H9 (cell line): ENCODE data around the gene SPDEF. TPM values are rescaled to one million over a fixed set of nuclear protein-coding genes. Genes with fewer than 3 reads are reported as not detected.

Experiments used
- DNase-seq: peaks from one replicate; pipeline ENCODE4 v3.0.0-alpha.2; 2017
- H2AFZ ChIP-seq: one replicate; pipeline ENCODE4 v1.6.1; 2013; ENCODE audit warnings: mild to moderate bottlenecking, low read length, control low read depth, moderate library complexity
- H2AK5ac ChIP-seq: 2 replicates; pipeline ENCODE4 v1.6.1; 2013; ENCODE audit warnings: low read length, control low read depth, mixed read lengths; ENCODE audit not compliant: insufficient read length
- H2BK120ac ChIP-seq: one replicate; pipeline ENCODE4 v1.6.1; 2013; ENCODE audit warnings: low read depth, mild to moderate bottlenecking, low read length, control low read depth, inconsistent platforms; ENCODE audit not compliant: poor library complexity, severe bottlenecking
- H2BK12ac ChIP-seq: 2 replicates; pipeline ENCODE4 v1.6.1; 2013; ENCODE audit warnings: low read length, control low read depth, mixed read lengths, low read depth; ENCODE audit not compliant: insufficient read length
- H2BK15ac ChIP-seq: 2 replicates; pipeline ENCODE4 v1.6.1; 2013; ENCODE audit warnings: low read depth, low read length, control low read depth
- H2BK20ac ChIP-seq: one replicate; pipeline ENCODE4 v1.6.1; 2013; ENCODE audit warnings: low read depth, mild to moderate bottlenecking, low read length, control low read depth, inconsistent platforms; ENCODE audit not compliant: poor library complexity, severe bottlenecking
- H2BK5ac ChIP-seq: 2 replicates; pipeline ENCODE4 v1.6.1; 2013; ENCODE audit warnings: low read length, control low read depth, mixed read lengths; ENCODE audit not compliant: insufficient read length
- H3K14ac ChIP-seq: 2 replicates; pipeline ENCODE4 v1.6.1; 2013; ENCODE audit warnings: low read length, control low read depth; ENCODE audit not compliant: insufficient read depth
- H3K18ac ChIP-seq: 2 replicates; pipeline ENCODE4 v1.6.1; 2013; ENCODE audit warnings: low read depth, mild to moderate bottlenecking, mixed read lengths, low read length, control low read depth; ENCODE audit not compliant: insufficient read length
- H3K23ac ChIP-seq: 2 replicates; pipeline ENCODE4 v1.6.1; 2013; ENCODE audit warnings: low read length, control low read depth, mixed read lengths, low read depth; ENCODE audit not compliant: insufficient read length
- H3K23me2 ChIP-seq: 2 replicates; pipeline ENCODE4 v1.6.1; 2013; ENCODE audit warnings: low read depth, mild to moderate bottlenecking, mixed read lengths, low read length, control low read depth; ENCODE audit not compliant: insufficient read length, poor library complexity, severe bottlenecking
- H3K27ac ChIP-seq: 2 replicates; pipeline ENCODE4 v1.5.1; 2013; ENCODE audit warnings: low read length, control low read depth, mixed read lengths, low read depth; ENCODE audit not compliant: insufficient read length
- H3K27me3 ChIP-seq: 2 replicates; pipeline ENCODE4 v1.6.1; 2013; ENCODE audit warnings: low read length, control low read depth, inconsistent platforms; ENCODE audit not compliant: insufficient read depth
- H3K4ac ChIP-seq: 2 replicates; pipeline ENCODE4 v1.6.1; 2013; ENCODE audit warnings: low read depth, mild to moderate bottlenecking, control low read depth, inconsistent platforms, low read length, moderate library complexity
- H3K4me1 ChIP-seq: 2 replicates; pipeline ENCODE4 v1.6.1; 2013; ENCODE audit warnings: low read length, control low read depth, inconsistent platforms; ENCODE audit not compliant: insufficient read depth
- H3K4me2 ChIP-seq: 2 replicates; pipeline ENCODE4 v1.6.1; 2013; ENCODE audit warnings: low read length, control low read depth, mixed read lengths; ENCODE audit not compliant: insufficient read length, insufficient read depth
- H3K56ac ChIP-seq: 2 replicates; pipeline ENCODE4 v1.6.1; 2013; ENCODE audit warnings: low read depth, mild to moderate bottlenecking, mixed read lengths, low read length, control low read depth; ENCODE audit not compliant: insufficient read length
- H3K79me1 ChIP-seq: 2 replicates; pipeline ENCODE4 v1.6.1; 2013; ENCODE audit warnings: low read depth, mild to moderate bottlenecking, moderate library complexity, low read length, control low read depth, inconsistent platforms; ENCODE audit not compliant: insufficient read depth, poor library complexity, severe bottlenecking
- H3K79me2 ChIP-seq: 2 replicates; pipeline ENCODE4 v1.6.1; 2013; ENCODE audit warnings: low read length, control low read depth, inconsistent platforms; ENCODE audit not compliant: insufficient read depth
- H3K9ac ChIP-seq: 2 replicates; pipeline ENCODE4 v1.6.1; 2013; ENCODE audit warnings: low read length, control low read depth, mixed read lengths; ENCODE audit not compliant: insufficient read length; ENCODE audit errors: extremely low read depth
- H3K9me3 ChIP-seq: one replicate; pipeline ENCODE4 v1.6.1; 2013; ENCODE audit warnings: low read depth, low read length, inconsistent platforms; ENCODE audit not compliant: control insufficient read depth
- H3T11ph ChIP-seq: one replicate; pipeline ENCODE4 v1.6.1; 2013; ENCODE audit warnings: mild to moderate bottlenecking, low read length, control low read depth, inconsistent platforms
- H4K20me1 ChIP-seq: one replicate; pipeline ENCODE4 v1.6.1; 2013; ENCODE audit not compliant: control insufficient read depth, insufficient read length, insufficient read depth
- H4K5ac ChIP-seq: 2 replicates; pipeline ENCODE4 v1.6.1; 2013; ENCODE audit warnings: low read depth, mild to moderate bottlenecking, mixed read lengths, low read length, control low read depth; ENCODE audit not compliant: insufficient read length
- H4K8ac ChIP-seq: replicated peaks from 2 replicates; pipeline ENCODE4 v1.6.1; 2013; ENCODE audit warnings: low read length, control low read depth, mixed read lengths, low read depth; ENCODE audit not compliant: insufficient read length
- H4K91ac ChIP-seq: 2 replicates; pipeline ENCODE4 v1.6.1; 2013; ENCODE audit warnings: low read depth, mild to moderate bottlenecking, moderate library complexity, mixed read lengths, low read length, control low read depth; ENCODE audit not compliant: insufficient read length
- H3K27ac Mint-ChIP-seq, 3 experiments: 2 replicates in 2 of 3; 3 replicates in 1 of 3; pipeline ENCODE4 v1.8.0; 2020 to 2021; ENCODE audit warnings: mixed read lengths in 3 of 3, mild to moderate bottlenecking in 1 of 3, moderate library complexity in 1 of 3
- H3K27me3 Mint-ChIP-seq: 2 replicates; pipeline ENCODE4 v1.8.0; 2021; ENCODE audit warnings: low read depth, mild to moderate bottlenecking, moderate library complexity, mixed read lengths
- H3K36me3 Mint-ChIP-seq, 3 experiments: 2 replicates in 2 of 3; 3 replicates in 1 of 3; pipeline ENCODE4 v1.8.0; 2020 to 2021; ENCODE audit warnings: low read depth in 3 of 3, mixed read lengths in 3 of 3; ENCODE audit not compliant: insufficient read depth in 1 of 3
- H3K4me1 Mint-ChIP-seq, 2 experiments: 2 replicates each; pipeline ENCODE4 v1.8.0; 2020; ENCODE audit warnings: mixed read lengths in 2 of 2
- H3K4me3 Mint-ChIP-seq, 2 experiments: 2 replicates in 1 of 2; 3 replicates in 1 of 2; pipeline ENCODE4 v1.8.0; 2020 to 2021; ENCODE audit warnings: mild to moderate bottlenecking in 2 of 2, mixed read lengths in 2 of 2, moderate library complexity in 1 of 2
- H3K9me3 Mint-ChIP-seq, 2 experiments: 2 replicates in 1 of 2; 3 replicates in 1 of 2; pipeline ENCODE4 v1.8.0; 2020; ENCODE audit warnings: mild to moderate bottlenecking in 2 of 2, mixed read lengths in 2 of 2, moderate library complexity in 1 of 2
- WGBS: extraction: QIAGEN DNeasy Blood & Tissue Kit; methylation state at CpG from one replicate; pipeline ENCODE4 v1.1.7; 2013; ENCODE audit warnings: missing lambda C conversion rate, low lambda C conversion rate, mixed read lengths; ENCODE audit not compliant: insufficient read length; ENCODE audit errors: extremely low coverage; 5-methylcytosine and 5-hydroxymethylcytosine counted together
- total RNA-seq: library from RNA; stranded (reverse); gene quantifications from 2 replicates; pipeline ENCODE4 v1.2.1, GENCODE V29; 2021
- TF ChIP-seq, protein P1 (sequence below): fragments of 200-600 bp; sonication (generic); conservative IDR thresholded peaks from 3 replicates; pipeline ENCODE4 v1.8.0; 2021; ENCODE audit warnings: antibody characterized with exemption, mild to moderate bottlenecking

The SPDEF gene
- total RNA-seq, 1 experiment from 2014 or later: 0.15 TPM

DNA sequence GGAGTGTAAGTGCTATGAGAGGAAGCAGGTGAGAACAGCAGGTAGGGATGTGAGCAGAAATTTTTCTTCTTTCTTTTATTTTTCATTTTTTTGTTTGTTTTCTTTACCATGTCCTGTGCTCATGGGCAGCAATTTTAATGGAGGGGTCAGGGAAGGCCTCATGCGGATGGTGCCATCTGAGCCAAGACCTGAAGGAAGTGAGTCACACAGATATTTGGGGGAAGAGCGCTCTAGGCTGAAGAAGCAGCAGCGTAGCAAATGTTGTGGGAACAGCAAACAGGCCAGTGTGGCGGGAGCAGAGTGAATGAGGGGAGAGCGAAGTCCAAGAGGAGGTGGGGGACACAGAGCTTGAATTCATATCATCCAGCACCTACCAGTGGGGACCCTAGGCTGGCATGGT is 12.7 kb downstream of the SPDEF start:
- Histone ChIP-seq H4K5ac (no peak overlapping the region), H2BK5ac (no peak overlapping the region), H3K23me2 (no peaks in the 10 kb centered on the region), H3K56ac (no peak overlapping the region), H2BK20ac (no peak overlapping the region), H2BK12ac (no peak overlapping the region), H2BK15ac (no peak overlapping the region), H2AFZ (no peak overlapping the region), H3K79me2 (no peaks in the 10 kb centered on the region), H3K14ac (no peak overlapping the region), H3K79me1 (no peaks in the 10 kb centered on the region), H3K23ac (no peak overlapping the region), H3K4me1 (no peaks in the 10 kb centered on the region), H3K27me3 (no peaks in the 10 kb centered on the region), H4K91ac (no peak overlapping the region), H4K8ac (no peak overlapping the region), H3K9ac (no peak overlapping the region), H3K27ac (no peak overlapping the region), H3K18ac (no peak overlapping the region), H3K9me3 (no peaks in the 10 kb centered on the region), H3T11ph (no peak overlapping the region), H3K4ac (no peak overlapping the region), H2BK120ac (no peak overlapping the region), H4K20me1 (no peaks in the 10 kb centered on the region), H3K4me2 (no peak overlapping the region), H2AK5ac (no peak overlapping the region)
- Mint-ChIP-seq H3K27me3 (no peaks in the 10 kb centered on the region; the same call in none of the 2 replicates), H3K4me1 (peaks cover 7 to 20% of the 10 kb centered on the region in 2 experiments; a peak in 3 of 4 replicates), H3K36me3 (no peaks in the 10 kb centered on the region), H3K9me3 (no peaks in the 10 kb centered on the region), H3K4me3 (no peak overlapping the region), H3K27ac (no peak overlapping the region)
- DNase-seq: no peak
- TF ChIP-seq, protein P1, sequence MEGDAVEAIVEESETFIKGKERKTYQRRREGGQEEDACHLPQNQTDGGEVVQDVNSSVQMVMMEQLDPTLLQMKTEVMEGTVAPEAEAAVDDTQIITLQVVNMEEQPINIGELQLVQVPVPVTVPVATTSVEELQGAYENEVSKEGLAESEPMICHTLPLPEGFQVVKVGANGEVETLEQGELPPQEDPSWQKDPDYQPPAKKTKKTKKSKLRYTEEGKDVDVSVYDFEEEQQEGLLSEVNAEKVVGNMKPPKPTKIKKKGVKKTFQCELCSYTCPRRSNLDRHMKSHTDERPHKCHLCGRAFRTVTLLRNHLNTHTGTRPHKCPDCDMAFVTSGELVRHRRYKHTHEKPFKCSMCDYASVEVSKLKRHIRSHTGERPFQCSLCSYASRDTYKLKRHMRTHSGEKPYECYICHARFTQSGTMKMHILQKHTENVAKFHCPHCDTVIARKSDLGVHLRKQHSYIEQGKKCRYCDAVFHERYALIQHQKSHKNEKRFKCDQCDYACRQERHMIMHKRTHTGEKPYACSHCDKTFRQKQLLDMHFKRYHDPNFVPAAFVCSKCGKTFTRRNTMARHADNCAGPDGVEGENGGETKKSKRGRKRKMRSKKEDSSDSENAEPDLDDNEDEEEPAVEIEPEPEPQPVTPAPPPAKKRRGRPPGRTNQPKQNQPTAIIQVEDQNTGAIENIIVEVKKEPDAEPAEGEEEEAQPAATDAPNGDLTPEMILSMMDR: no peak
- no CpG with 5 or more reads among the region's 5 CpGs for WGBS
